Measurements from ENCODE around the gene PPARA. TPM values are rescaled to one million over a fixed set of nuclear protein-coding genes. Genes with fewer than 3 reads are reported as not detected.

The PPARA gene
- total and polyA plus RNA-seq, 9 of the 15 experiments (the other 6 are each of a cell fraction or from before 2014, with no cell fraction given): 0.64 to 5.3 (median 3.5) TPM

DNA sequence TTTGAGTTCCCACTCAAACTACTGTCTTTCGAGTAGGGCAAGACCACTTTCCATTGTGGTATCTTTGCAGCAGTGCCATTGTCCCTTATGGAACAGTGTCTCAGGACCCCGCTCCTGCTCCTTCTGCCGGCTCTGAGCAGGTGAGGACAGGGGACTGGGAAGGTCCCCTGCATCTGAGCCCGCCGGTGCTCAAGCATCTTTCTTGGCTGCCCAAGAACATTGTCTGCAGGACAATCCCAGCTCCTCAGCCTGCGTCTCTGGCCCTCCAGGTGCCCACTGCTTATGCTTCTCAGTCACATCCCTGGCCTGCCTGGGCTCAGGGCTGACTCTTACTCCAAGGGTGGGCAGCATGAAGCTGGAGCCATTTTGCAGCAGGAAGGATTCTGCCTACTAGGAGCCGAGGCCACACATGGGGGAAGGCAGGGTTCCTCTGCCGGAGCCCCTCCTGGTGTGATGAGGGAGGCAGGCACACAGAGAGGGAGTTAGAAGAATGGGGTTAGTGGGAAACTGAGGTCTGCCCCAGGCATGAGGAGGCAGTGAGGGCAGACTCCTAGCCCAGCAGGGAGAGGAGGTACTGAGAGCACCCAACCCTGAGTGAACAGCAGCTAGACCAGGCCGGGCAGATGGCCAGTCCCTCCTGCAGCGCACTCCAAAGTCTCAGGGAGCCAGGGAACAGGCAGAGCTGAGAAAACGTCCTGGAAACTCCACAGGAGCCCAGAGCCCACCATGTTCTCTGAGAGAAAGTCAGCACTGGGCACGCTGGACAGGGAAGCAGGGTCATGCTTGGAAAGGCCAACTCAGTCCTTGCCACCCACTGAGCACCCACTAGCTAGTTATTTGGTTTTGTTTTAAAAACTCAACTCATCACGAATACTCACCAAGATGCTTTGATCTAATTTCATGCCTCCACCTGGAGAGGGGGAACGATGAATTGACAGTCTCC is 7.5 kb upstream of the PPARA start:
- DNase-seq (ENCODE audit: extremely low read depth in 1 of 4, low spot score in 3 of 4): no peak
- Histone ChIP-seq H3K4me1 (replicated peaks in 1 of 2; ENCODE audit: control insufficient read depth in 2 of 2, insufficient read depth in 2 of 2, low read length in 2 of 2) (peaks cover 0 to 11% of the 10 kb centered on the region in 2 experiments; a peak in 2 of 5 replicates), H3K9me3 (replicated peaks; ENCODE audit: control insufficient read depth, insufficient read depth, low read depth, low read length) (no peaks in the 10 kb centered on the region), H2AFZ (ENCODE audit: low read depth, low read length) (no peak overlapping the region), H3K27ac (ENCODE audit: extremely low read depth, low read depth, low read length) (no peak overlapping the region), H3K36me3 (ENCODE audit: control insufficient read depth, insufficient read depth, low read length) (no peaks in the 10 kb centered on the region), H3K27me3 (ENCODE audit: control insufficient read depth in 2 of 2, insufficient read depth in 2 of 2, low read length in 2 of 2) (peaks cover 2 to 31% of the 10 kb centered on the region in 2 experiments; a peak in 3 of 5 replicates), H3K4me2 (ENCODE audit: insufficient read depth, low read length) (no peak overlapping the region), H4K20me1 (replicated peaks; ENCODE audit: control insufficient read depth, insufficient read depth, low read length) (no peaks in the 10 kb centered on the region), H3K9me1 (ENCODE audit: control insufficient read depth, insufficient read depth, low read length) (no peaks in the 10 kb centered on the region), H3K4me3 (no peak overlapping the region), H3K79me2 (ENCODE audit: control insufficient read depth, insufficient read depth, low read length) (no peaks in the 10 kb centered on the region), H3K9ac (ENCODE audit: insufficient read depth in 1 of 2, low read depth in 2 of 2, low read length in 2 of 2) (no peak overlapping the region)
- in situ Hi-C loops (cut with MboI) (loop anchor here (10.0 kb wide), 1 partner anchor 102 kb away; no protein-coding TSS in a partner anchor), intact Hi-C loops (cut with micrococcal nuclease) (no loop called here)
- no peak for ATAC-seq
- POLR2A ChIA-PET: interaction anchor here (0.6 to 1.2 kb wide), 3 partner anchors 8 to 153 kb away, joined by 3 to 5 read pairs (median 5); no protein-coding TSS in a partner anchor
- 3% methylated on average over 13 of the region's 14 CpGs for WGBS (ENCODE audit: insufficient coverage, low coverage, missing lambda C conversion rate)
- no peak for FAIRE-seq
- CTCF ChIA-PET (ENCODE audit: low intra/inter-chr PET ratio): interaction anchor here (1.2 kb wide), 1 partner anchor 248 kb away, joined by 4 read pairs; no protein-coding TSS in a partner anchor
- no TSS peak for BruUV-seq (replicated peaks)
- TF ChIP-seq, protein P1, sequence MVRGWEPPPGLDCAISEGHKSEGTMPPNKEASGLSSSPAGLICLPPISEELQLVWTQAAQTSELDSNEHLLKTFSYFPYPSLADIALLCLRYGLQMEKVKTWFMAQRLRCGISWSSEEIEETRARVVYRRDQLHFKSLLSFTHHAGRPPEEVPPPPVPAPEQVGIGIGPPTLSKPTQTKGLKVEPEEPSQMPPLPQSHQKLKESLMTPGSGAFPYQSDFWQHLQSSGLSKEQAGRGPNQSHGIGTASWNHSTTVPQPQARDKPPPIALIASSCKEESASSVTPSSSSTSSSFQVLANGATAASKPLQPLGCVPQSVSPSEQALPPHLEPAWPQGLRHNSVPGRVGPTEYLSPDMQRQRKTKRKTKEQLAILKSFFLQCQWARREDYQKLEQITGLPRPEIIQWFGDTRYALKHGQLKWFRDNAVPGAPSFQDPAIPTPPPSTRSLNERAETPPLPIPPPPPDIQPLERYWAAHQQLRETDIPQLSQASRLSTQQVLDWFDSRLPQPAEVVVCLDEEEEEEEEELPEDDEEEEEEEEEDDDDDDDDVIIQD (CRISPR knock-in tag; IDR thresholded peaks at IDR 0.05): no peak
- TF ChIP-seq CSDE1 (IDR thresholded peaks at IDR 0.05) (no peak), EP300 (IDR thresholded peaks at IDR 0.05; ENCODE audit: low read length) (no peak), ARNT (IDR thresholded peaks at IDR 0.05) (no peak), GABPA (tag; conservative IDR thresholded peaks at IDR 0.05; ENCODE audit: low read depth) (no peak), SP2 (IDR thresholded peaks at IDR 0.05; ENCODE audit: extremely low read depth, low read depth, low read length, poor library complexity, severe bottlenecking) (no peak), ZC3H11A (IDR thresholded peaks at IDR 0.05; ENCODE audit: low read depth, low read length) (no peak), ZNF140 (CRISPR knock-in tag; IDR thresholded peaks at IDR 0.05) (no peak), HLTF (IDR thresholded peaks at IDR 0.05) (no peak), ZNF586 (CRISPR knock-in tag; conservative IDR thresholded peaks at IDR 0.05) (no peak), SIRT6 (IDR thresholded peaks at IDR 0.05; ENCODE audit: low read depth, low read length) (no peak), THAP7 (CRISPR knock-in tag; IDR thresholded peaks at IDR 0.05) (no peak), EHMT2 (IDR thresholded peaks at IDR 0.05) (no peak), ZNF830 (CRISPR knock-in tag; IDR thresholded peaks at IDR 0.05) (no peak)
- TF ChIP-seq, protein P2, sequence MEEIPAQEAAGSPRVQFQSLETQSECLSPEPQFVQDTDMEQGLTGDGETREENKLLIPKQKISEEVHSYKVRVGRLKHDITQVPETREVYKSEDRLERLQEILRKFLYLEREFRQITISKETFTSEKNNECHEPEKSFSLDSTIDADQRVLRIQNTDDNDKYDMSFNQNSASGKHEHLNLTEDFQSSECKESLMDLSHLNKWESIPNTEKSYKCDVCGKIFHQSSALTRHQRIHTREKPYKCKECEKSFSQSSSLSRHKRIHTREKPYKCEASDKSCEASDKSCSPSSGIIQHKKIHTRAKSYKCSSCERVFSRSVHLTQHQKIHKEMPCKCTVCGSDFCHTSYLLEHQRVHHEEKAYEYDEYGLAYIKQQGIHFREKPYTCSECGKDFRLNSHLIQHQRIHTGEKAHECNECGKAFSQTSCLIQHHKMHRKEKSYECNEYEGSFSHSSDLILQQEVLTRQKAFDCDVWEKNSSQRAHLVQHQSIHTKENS (CRISPR knock-in tag; IDR thresholded peaks at IDR 0.05): no peak
- TF ChIP-seq, protein P3, sequence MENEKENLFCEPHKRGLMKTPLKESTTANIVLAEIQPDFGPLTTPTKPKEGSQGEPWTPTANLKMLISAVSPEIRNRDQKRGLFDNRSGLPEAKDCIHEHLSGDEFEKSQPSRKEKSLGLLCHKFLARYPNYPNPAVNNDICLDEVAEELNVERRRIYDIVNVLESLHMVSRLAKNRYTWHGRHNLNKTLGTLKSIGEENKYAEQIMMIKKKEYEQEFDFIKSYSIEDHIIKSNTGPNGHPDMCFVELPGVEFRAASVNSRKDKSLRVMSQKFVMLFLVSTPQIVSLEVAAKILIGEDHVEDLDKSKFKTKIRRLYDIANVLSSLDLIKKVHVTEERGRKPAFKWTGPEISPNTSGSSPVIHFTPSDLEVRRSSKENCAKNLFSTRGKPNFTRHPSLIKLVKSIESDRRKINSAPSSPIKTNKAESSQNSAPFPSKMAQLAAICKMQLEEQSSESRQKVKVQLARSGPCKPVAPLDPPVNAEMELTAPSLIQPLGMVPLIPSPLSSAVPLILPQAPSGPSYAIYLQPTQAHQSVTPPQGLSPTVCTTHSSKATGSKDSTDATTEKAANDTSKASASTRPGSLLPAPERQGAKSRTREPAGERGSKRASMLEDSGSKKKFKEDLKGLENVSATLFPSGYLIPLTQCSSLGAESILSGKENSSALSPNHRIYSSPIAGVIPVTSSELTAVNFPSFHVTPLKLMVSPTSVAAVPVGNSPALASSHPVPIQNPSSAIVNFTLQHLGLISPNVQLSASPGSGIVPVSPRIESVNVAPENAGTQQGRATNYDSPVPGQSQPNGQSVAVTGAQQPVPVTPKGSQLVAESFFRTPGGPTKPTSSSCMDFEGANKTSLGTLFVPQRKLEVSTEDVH (IDR thresholded peaks at IDR 0.05; ENCODE audit: low read depth, partially characterized antibody): no peak

All from K562 (cell line).